Posterior cingulate gyrus (tissue), 11 donors: ENCODE measurements around the gene GLB1L3.
"Not testable (repeated sequence)": the region's sequence is repeated elsewhere in the genome, so short reads cannot be mapped to it uniquely, and the experiment has no call there.

Source experiments
- DNase-seq, 10 donors: peaks; one replicate each; pipeline versions ENCODE4 v3.0.0 to v3.0.0-alpha.2; 2020 to 2021; ENCODE audit warnings: mixed read lengths in 3 of 10
- intact Hi-C: fragments of 100-400 bp; cut with DNase I; formaldehyde crosslinking; loops from one replicate; pipeline ENCODE4 v1.15.1; 2023

GLB1L3 gene

DNA sequence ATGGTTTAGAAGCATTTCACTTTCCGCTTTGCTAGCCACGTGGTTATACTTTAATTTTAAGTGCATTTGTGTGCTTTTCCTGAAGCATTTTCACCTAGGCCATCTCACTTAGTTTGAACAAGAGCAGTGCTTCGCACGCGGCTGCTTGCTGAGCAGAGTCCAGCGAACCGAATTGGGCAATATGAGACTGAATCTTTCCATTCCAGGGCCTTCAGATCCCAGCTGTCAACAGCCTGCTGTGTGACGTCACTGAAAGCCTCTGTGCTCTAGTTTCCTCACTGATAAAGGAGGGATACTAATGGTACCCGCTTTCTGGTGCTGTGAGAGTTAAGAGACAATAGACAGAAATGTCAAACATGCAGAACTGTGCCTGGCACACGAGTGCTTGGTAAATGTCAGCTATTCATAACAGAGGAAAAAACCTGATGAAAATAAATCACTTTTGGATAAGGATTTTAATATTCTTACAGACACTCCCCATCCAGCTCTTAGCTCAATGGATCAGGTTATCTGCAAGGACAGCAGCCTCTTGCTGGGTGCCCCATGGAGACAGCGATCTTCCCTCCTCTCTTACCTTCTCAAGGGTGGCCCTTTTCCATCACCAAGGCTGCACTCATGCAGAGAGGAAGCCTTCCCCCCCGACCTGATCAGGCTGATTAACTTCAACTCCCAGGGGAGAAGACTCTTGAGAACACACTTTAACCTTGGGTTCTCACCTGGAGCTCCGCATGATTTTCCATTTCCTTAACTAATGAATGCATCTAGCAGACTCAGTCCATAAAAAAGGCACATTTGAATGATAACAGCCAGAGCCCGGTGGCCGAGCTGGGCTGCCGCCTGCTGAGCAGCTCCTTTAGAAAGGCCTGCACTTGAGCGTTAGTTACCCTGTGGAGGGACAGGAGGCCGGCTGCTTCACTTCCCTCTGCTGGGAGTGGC lies 3.5 kb upstream of the GLB1L3 start:
- DNase-seq: peak in 3 of 10 donors; percentile 21 to 83 (median 83)

DNA sequence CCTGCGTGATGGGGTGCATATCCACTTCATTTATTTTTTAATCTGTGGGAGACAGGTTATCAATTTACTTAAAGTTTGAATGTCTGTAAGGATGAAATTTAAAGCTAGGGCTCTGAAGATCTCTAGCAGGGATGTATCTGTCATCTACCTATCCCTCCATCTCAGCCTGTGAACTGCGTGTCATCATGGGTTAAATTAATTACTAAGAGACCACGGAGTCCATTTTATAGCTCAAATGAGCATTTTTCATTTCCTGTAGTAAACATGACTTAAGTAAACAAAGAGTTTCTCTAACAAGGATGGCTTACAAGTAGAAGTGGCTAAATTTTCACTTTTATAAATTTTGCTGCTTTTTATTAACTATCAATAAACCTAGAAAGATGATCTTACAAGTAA lies 2.9 kb upstream of the GLB1L3 start:
- DNase-seq: no peak
- intact Hi-C loops: no loop called here

More for the DNA sequence above, 3.5 kb upstream of the GLB1L3 start:
- intact Hi-C loops: no loop called here

DNA sequence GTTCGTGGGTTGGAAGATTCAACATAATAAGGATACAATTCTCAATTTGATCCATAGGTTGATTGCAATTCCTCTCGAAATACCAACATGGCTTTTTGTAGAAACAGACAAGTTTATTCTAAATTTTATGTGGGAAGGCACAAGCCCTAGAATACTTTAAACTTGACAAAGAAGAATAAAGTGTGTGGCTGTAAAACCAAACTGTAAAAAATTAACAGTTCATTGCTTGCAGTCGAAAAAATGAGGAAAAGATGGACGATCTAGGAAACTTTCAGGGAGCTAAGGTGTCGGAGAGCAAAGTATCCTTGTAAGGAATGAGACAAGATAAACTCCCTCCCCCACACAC lies 1.0 kb upstream of the GLB1L3 start:
- DNase-seq: no peak
- intact Hi-C loops: no loop called here

DNA sequence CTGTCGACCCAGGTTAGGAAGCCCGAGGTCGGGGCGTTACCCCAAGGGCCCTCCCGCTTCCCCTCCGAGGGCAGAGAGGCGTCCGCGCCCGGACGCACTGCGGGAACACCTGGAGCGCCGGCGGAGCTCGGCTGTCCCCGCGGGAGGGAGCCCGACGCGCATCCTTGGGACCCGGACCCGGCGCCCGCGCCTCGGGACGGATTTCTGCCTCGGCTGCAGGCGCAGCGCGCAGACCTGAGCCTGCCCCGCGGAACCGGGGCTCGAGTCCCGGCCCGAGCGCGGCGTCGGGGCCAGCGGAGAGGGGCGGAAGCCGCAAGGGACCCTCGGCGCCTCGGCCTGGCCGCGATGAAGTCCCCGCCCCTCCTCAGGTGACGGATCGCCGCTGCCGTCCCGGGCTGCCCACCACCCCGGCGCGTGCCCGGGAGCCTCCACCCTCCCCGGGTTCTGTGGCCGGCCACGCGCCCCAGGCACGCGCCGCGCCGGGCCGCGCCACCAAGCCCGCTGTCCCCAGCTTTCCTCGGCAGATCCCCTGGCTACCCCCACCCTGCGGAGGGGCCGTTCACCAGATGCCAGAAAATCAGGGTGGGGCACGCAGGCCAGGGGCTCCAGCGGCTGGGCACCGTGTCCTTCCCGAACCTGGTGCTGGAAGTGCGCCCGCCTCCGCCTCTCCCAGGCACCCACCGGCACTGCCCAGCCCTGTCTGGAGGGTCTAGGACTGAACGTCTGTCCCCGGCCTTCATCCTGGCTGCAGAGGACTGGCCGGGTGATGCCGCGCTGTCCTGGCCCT lies 410 bp downstream of the GLB1L3 start:
- DNase-seq: peak in 6 of 10 donors; percentile 24 to 88 (median 62)
- intact Hi-C loops: no loop called here

DNA sequence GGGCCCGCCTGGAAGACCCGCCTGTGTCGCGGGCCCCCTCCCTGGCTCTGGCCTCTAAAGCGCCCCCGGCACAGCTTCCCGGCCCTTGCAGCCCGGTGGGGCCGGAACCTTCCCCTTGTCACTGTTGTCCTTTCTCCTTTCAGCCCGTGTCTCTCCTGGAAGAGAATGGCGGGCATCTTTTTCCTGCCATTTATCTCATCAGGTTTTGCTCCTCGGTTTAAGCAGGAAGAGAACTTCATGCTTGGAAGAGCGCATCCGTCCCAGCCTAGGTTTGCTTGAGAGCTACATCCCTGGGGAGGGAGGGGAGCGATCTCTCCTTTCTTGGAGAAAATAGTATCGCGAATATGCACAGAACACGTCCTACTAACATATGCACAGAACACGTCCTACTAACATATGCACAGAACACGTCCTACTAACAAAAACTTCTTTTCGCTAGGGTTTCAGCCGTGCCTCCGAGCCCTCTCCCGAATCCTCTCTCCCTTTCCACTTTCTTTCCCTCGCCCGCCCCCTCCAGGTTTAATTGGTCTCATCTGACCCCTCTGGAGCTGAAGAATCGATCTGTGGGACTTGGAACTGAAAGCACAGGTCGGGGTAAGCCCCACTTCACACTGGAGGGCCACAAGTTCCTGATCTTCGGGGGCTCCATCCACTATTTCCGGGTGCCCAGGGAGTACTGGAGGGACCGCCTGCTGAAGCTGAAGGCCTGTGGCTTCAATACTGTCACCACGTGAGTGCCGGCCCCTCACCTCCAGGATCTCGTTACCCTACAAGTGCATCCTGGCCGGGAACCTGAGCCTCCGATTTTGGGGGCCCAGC lies 1.2 kb downstream of the GLB1L3 start:
- peak in 2 of 10 donors; percentile 41 to 79 for DNase-seq
- intact Hi-C loops: no loop called here

DNA sequence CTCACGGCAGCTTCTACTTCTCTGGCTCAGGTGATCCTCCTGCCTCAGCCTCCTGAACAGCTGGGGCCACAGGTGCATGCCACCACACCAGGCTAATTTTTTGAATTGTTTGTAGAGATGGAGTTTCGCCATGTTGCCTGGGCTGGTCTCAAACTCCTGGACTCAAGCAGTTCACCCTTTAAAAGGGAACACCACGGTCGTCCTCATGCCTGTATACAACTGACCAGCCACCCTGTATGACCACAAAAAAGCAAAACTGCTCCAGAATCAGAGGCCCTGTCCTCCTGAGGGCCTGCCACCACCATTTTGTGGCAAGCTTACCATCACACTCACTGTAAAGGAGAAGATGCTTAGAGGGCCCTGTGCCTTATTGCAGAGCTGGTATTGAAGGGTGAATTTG lies 2.2 kb downstream of the GLB1L3 start:
- peak in 2 of 10 donors; percentile 12 to 39 for DNase-seq
- intact Hi-C loops: no loop called here

DNA sequence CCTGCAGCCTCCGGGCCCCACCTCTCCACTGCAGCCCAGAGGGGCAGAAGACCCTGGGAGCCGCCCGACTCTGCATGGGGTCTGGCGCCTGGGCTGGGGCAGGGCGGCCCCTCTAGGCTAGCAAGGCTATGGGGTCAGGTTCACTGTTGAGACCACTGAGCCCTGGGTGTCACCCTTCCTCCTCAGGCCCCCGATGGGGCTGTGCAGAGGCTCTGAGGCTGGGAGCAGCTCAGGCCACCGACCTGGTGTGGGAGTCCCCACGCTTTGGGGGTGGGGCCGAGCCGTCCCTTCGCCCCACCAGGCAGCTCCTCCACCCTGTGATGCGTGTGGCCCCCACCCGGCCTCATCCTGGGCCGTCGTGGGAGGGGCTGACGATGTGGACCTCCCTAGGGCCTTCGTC lies 5.5 kb downstream of the GLB1L3 start:
- peak in 1 of 10 donors; percentile 6 for DNase-seq
- intact Hi-C loops: not testable (repeated sequence)

DNA sequence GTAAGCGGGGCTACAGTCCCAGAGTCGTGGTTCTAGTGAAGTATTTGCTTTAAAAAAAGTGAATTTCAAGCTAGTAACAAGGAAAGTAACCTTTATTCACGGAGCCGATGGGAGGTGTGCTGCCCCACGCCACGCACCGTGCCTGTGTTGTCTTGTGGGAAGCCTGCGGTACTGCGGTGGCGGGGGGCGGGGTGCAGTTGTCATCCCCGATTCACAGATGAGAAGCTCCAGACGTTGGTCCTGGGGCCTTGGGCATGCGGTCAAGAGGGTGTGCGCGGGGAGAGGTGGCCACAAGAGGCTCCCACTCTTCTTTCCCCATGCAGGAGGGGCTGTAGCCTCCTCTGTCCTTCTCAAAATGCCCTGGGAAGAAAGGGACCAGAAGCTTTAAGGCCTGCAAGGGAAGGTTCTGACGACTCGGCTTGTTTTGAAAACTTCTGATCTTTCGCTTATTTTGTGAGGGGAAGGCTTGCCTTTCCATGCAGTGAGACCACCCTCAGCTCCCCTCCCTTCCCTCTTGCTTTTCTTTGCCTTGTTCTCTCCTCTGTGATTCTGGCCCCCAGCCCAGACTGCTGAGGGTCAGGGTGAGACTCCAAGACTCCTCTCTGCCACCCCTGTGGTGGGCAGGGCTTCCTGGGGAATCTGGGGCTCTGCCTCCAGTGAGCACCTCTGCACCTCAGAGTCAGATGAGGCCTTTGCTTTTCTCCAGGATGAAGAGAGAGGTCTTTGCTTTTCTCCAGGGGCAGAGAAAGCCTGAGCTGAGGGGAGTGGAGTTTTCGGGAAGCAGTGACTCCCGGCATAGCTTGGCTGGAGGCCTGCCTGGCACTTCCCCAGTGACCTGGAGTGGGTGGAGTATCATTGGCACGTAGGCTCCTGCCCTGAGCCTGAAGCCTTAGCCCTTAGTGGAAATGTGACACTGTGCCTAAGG lies 6.2 kb downstream of the GLB1L3 start:
- peak in 2 of 10 donors; percentile 57 to 66 for DNase-seq
- intact Hi-C loops: no loop called here

DNA sequence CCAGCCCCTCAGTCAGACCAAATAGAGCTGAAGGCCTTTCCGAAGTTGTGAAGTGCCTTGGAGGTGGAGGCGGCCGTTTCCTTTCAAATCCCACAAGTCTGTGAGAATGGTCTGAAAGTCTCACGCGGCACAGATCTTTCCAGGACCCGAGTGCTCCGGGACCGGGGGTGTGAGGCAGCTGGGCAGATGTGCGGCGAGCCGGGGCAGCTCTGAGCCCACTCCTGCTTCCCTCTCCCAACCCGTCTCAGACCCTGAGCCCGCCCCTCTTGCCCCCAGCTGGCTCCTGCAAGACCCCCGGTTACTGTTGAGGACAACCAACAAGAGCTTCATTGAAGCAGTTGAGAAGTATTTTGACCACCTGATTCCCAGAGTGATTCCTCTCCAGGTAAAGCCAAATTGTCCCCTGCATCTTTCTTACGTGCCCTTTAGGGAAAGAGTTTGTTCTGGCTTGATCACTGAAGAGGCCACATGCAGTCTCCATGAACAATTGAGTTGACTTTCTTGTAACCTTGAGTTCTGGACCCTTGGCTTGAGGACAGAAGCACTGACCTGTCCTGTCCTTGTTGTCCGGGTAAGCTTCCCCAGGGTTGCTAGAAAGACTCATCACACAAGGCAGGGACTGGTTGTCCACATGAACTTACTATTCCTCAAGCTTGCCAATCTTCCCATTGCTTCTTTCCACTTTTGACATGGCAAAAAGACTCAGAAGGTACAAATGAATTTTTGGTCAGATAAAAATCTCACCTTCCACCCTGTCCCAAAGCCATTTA lies 7.5 kb downstream of the GLB1L3 start:
- DNase-seq: peak in 2 of 10 donors; percentile 42 to 59
- intact Hi-C loops: no loop called here

DNA sequence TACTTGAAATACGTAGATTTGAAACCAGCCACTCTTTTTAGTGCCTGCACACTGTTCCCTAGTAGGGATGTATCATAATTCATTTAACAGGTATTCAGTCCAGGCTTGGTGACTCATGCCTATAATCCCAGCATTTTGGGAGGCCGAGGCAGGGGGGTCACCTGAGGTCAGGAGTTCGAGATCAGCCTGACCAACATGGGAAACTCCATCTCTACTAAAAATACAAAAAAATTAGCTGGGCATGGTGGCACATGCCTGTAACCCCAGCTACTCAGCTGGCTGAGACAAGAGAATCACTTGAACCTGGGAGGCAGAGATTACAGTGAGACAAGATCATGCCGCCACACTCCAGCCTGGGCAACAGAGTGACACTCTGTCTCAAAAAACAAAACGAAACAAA lies 8.2 kb downstream of the GLB1L3 start:
- intact Hi-C loops: not testable (repeated sequence)
- DNase-seq: peak in 1 of 10 donors; percentile 15

DNA sequence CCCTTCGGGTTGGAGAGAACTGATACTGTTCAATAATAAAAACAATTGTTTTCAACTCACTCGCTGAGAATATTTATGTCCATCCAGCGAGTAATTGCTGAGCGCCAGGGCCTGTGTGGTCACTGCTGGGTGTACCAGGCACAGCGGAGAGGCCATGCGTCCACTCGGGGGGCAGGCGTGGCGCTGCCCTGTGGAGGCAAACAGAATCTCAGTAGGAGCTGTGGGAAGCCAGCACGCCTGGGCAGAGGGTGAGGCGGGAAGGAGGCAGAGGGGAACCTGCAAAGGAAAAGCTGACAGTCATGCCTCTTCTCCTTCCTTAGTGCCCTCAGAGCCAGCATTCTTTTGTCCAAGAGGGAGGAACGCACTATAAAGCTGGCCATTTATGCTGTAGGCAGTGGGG lies 11.4 kb downstream of the GLB1L3 start:
- DNase-seq: no peak

DNA sequence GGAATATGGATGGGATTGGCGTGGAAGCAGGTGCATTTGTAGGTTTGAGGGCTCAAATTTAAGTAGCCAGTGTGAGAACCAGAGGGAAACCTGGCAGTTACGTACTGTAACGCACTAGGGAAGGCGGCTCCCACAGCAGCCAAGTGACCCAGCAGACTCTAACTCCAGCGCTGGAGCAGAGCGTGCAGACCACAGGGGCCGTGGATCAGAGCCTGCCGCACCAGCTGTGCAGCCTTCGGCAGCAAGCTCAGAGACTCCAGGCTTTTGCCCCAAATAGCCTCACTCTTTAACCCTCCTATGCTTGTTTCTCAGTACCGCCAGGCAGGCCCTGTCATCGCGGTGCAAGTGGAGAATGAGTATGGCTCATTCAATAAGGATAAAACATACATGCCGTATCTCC lies 12.3 kb downstream of the GLB1L3 start:
- DNase-seq: peak in 1 of 10 donors; percentile 58

More for the DNA sequence above, 11.4 kb downstream of the GLB1L3 start:
- intact Hi-C loops: no loop called here

DNA sequence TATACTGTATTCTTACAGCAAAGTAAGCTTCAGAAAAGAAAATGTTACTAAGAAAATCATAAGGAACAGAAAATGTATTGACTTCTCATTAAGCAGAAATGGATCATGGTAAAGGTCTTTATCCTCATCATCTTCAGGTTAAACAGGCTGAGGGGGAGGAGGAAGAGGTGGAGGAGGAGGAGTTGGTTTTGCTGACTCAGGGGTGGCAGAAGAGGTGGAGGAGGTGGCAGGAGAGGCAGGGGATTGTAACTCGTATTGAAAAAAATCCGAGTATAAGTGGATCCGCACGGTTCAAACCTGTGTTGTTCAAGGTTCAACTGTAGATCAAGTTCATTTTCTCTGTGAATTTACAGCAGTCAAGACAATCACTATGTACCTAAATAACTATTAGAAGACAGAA lies 13.0 kb downstream of the GLB1L3 start:
- no peak for DNase-seq

More for the DNA sequence above, 12.3 kb downstream of the GLB1L3 start:
- intact Hi-C loops: no loop called here

DNA sequence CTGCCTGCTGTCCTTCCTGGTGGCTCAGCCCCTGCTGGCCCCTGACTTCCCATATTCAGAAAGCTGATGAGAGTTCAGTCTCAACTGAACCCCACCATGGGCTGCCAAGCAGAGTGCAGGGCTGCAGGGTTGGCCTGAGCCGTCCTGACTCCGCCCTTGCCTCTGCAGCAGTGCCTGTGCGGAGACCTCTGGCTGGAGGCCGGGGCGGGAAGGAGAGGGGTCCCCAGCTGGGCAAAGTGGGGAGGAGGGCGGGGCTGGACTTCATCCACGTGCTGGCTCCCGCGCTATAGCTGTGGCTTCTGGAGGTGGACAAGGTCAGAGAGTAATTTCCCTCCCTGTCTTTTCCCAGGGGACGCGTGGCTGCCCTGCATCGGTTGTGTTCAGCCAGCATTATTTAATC lies 13.6 kb downstream of the GLB1L3 start:
- intact Hi-C loops: no loop called here
- DNase-seq: peak in 1 of 10 donors; percentile 82

More for the DNA sequence above, 13.0 kb downstream of the GLB1L3 start:
- intact Hi-C loops: no loop called here

DNA sequence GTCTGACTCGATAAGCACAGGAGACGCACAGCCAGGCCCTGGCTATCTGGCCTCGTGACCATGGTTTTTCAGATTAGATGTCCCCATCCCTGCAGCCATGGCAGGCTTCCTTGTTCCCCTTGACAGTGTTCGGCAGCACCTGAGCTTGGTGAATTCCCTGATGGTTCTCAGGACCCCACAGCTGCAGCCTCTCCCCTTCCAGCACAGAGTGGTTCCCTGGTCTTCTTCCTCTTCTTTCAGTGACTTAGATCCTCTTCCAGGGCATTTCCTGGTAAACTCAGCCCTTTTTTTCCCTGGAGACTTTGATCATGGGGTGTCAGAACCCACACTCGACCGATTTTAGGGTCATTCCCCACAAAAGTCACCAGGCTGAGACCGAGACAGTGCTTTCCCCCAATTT lies 14.5 kb downstream of the GLB1L3 start:
- intact Hi-C loops: no loop called here
- DNase-seq: peak in 1 of 10 donors; percentile 50

DNA sequence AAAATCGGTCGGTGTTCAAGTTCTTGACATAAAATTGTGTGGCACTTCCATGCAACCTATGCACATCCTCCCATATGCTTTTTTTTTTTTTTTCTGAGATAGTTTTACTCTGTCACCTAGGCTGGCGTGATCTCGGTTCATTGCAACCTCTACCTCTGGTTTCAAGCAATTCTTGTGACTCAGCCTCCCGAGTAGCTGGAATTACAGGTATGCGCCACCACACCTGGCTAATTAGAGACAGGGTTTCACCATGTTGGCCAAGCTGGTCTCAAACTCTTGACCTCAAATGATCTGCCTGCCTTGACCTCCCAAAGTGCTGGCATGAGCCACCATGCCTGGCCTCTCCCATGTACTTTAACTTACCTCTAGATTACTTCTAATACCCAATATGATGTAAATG lies 15.0 kb downstream of the GLB1L3 start:
- intact Hi-C loops: no loop called here
- DNase-seq: no peak

DNA sequence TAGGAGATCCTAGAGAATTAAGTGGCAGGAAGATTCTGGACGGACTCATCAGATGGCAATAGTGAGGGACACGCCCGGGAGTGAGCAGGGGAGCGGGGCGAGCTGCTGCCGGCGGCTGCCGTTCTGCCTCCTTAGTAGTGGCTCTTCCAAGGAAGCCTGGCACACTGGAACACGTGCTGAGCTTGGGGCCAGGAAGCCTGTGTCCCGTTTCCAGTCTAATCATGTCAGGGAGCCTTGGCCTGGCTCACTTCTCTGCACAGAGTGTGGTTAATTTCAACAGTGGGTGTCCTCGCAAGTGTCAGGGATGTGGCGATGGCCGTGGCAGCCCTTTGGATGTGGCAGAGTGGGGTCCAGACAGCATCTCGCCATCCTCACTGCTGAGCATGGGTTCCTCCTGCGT lies 16.5 kb downstream of the GLB1L3 start:
- intact Hi-C loops: no loop called here
- no peak for DNase-seq
